HEK293 (cell line): Measurements from ENCODE around the gene KXD1.

Source experiments
- CTCF ChIA-PET: fragments of 350-600 bp; formaldehyde crosslinking; extraction: SDS; loops from one replicate; lab custom pipeline; 2021; ENCODE audit warnings: antibody characterized with exemption; lab: Yijun Ruan, JAX
- POLR2A ChIA-PET: fragments of 300-600 bp; formaldehyde crosslinking; extraction: SDS; loops from one replicate; lab custom pipeline; 2020; ENCODE audit warnings: antibody characterized with exemption, inconsistent platforms; lab: Yijun Ruan, JAX
- H3K27ac ChIP-seq: fragments of 200-500 bp; sonication (Bioruptor generic); 2 replicates; pipeline ENCODE4 v1.5.1; 2014; ENCODE audit warnings: low read depth, low read length, control low read depth, inconsistent platforms; ENCODE audit errors: extremely low read depth
- H3K36me3 ChIP-seq, 2 experiments: fragments of 200-500 bp in 1 of 2; sonication (Bioruptor generic) in 1 of 2; 1 replicate in 1 of 2; 2 replicates in 1 of 2; pipeline ENCODE4 v1.5.1; 2014 to 2017; ENCODE audit warnings: inconsistent platforms in 2 of 2, low read length in 2 of 2; ENCODE audit not compliant: control insufficient read depth in 2 of 2, insufficient read depth in 1 of 2
- H3K4me1 ChIP-seq: fragments of 200-500 bp; sonication (Bioruptor generic); 2 replicates; pipeline ENCODE4 v1.5.1; 2014; ENCODE audit warnings: mild to moderate bottlenecking, low read length, inconsistent platforms; ENCODE audit not compliant: control insufficient read depth, insufficient read depth
- H3K4me3 ChIP-seq: 2 replicates; pipeline ENCODE4 v1.5.1; 2011; ENCODE audit warnings: low read depth, mild to moderate bottlenecking, control low read depth, low read length, moderate library complexity
- H3K9me3 ChIP-seq: fragments of 200-500 bp; sonication (Bioruptor generic); 2 replicates; pipeline ENCODE4 v1.5.1; 2014; ENCODE audit warnings: low read depth, low read length, inconsistent platforms; ENCODE audit not compliant: control insufficient read depth, insufficient read depth
- KLF1 ChIP-seq: fragments of 450-650 bp; formaldehyde crosslinking; IDR thresholded peaks from 2 replicates; pipeline ENCODE4 v1.5.1; 2016; ENCODE audit warnings: missing biosample characterization, missing genetic modification characterization
- OSR2 ChIP-seq: fragments of 450-650 bp; formaldehyde crosslinking; IDR thresholded peaks from 2 replicates; pipeline ENCODE4 v1.5.1; 2016; ENCODE audit warnings: missing biosample characterization, missing genetic modification characterization
- PRDM10 ChIP-seq: fragments of 450-650 bp; formaldehyde crosslinking; IDR thresholded peaks from 2 replicates; pipeline ENCODE4 v1.5.1; 2016; ENCODE audit warnings: missing biosample characterization, missing genetic modification characterization
- TCF7L2 ChIP-seq: IDR thresholded peaks from 2 replicates; pipeline ENCODE4 v1.6.1; 2011; ENCODE audit warnings: low read depth, mild to moderate bottlenecking, inconsistent platforms, low read length, moderate library complexity, borderline replicate concordance
- ZBTB44 ChIP-seq: fragments of 450-650 bp; IDR thresholded peaks from 2 replicates; pipeline ENCODE4 v1.5.1; 2018; ENCODE audit warnings: missing biosample characterization, mild to moderate bottlenecking, missing genetic modification characterization
- ZNF132 ChIP-seq: fragments of 450-650 bp; formaldehyde crosslinking; IDR thresholded peaks from 2 replicates; pipeline ENCODE4 v1.5.1; 2017; ENCODE audit warnings: missing biosample characterization, missing genetic modification characterization, borderline replicate concordance
- ZNF16 ChIP-seq: fragments of 450-650 bp; formaldehyde crosslinking; IDR thresholded peaks from 2 replicates; pipeline ENCODE4 v1.5.1; 2016; ENCODE audit warnings: low read depth, missing biosample characterization, missing genetic modification characterization
- ZNF248 ChIP-seq: fragments of 450-650 bp; formaldehyde crosslinking; IDR thresholded peaks from 2 replicates; pipeline ENCODE4 v1.5.1; 2017; ENCODE audit warnings: missing biosample characterization, missing genetic modification characterization
- ZNF280D ChIP-seq: fragments of 450-650 bp; formaldehyde crosslinking; IDR thresholded peaks from 2 replicates; pipeline ENCODE4 v1.5.1; 2016; ENCODE audit warnings: missing biosample characterization, missing genetic modification characterization
- ZNF302 ChIP-seq: fragments of 450-650 bp; formaldehyde crosslinking; IDR thresholded peaks from 2 replicates; pipeline ENCODE4 v1.5.1; 2016; ENCODE audit warnings: missing biosample characterization, missing genetic modification characterization, low read depth
- ZNF394 ChIP-seq: fragments of 450-650 bp; formaldehyde crosslinking; IDR thresholded peaks from 2 replicates; pipeline ENCODE4 v1.5.1; 2016; ENCODE audit warnings: missing biosample characterization, missing genetic modification characterization, mild to moderate bottlenecking, moderate library complexity, borderline replicate concordance
- ZNF416 ChIP-seq: fragments of 450-650 bp; formaldehyde crosslinking; IDR thresholded peaks from 2 replicates; pipeline ENCODE4 v1.5.1; 2016; ENCODE audit warnings: missing biosample characterization, missing genetic modification characterization
- ZNF501 ChIP-seq: fragments of 450-650 bp; formaldehyde crosslinking; IDR thresholded peaks from 2 replicates; pipeline ENCODE4 v1.5.1; 2016; ENCODE audit warnings: missing biosample characterization, missing genetic modification characterization
- ZSCAN5A ChIP-seq: fragments of 450-650 bp; formaldehyde crosslinking; IDR thresholded peaks from 2 replicates; pipeline ENCODE4 v1.5.1; 2016; ENCODE audit warnings: missing biosample characterization, missing genetic modification characterization

KXD1 gene

GRCh38 chr19:18538115-18538514 lies 19.6 kb upstream of the KXD1 start:
- Histone ChIP-seq H3K4me3 (no peak overlapping the region), H3K36me3 (peaks cover 23 to 68% of the 10 kb centered on the region in 2 experiments), H3K4me1 (no peaks in the 10 kb centered on the region), H3K9me3 (no peaks in the 10 kb centered on the region), H3K27ac (no peak overlapping the region)
- CTCF ChIA-PET = no interaction called here
- TF ChIP-seq TCF7L2 (no peak), PRDM10 (tag by site-specific recombination) (no peak), ZNF132 (no peak), ZNF248 (tag by site-specific recombination) (no peak), ZNF302 (tag by site-specific recombination) (no peak), ZBTB44 (tag by site-specific recombination) (no peak), ZNF16 (tag by site-specific recombination) (no peak), ZNF394 (tag by site-specific recombination) (no peak), ZNF501 (no peak), ZNF416 (tag by site-specific recombination) (no peak), OSR2 (tag by site-specific recombination) (no peak), ZNF280D (tag by site-specific recombination) (no peak)
- TF ChIP-seq, all 188 proteins: peak for 0
- POLR2A ChIA-PET = interaction anchor here (0.6 kb wide), 2 partner anchors 15 to 67 kb away, joined by 3 to 4 read pairs; no protein-coding TSS in a partner anchor

GRCh38 chr19:18539372-18539771 lies 18.3 kb upstream of the KXD1 start:
- POLR2A ChIA-PET = interaction anchor here (0.7 kb wide), 1 partner anchor 39 kb away, joined by 3 read pairs; no protein-coding TSS in a partner anchor
- CTCF ChIA-PET = interaction anchor here (0.7 to 0.8 kb wide), 2 partner anchors 55 to 447 kb away, joined by 3 read pairs; no protein-coding TSS in a partner anchor
- TF ChIP-seq KLF1 (tag by site-specific recombination) = peak; percentile 28; the same call in 1 of the 2 replicates
- TF ChIP-seq ZSCAN5A = no peak

More at GRCh38 chr19:18539372-18539771, 18.3 kb upstream of the KXD1 start:
- Histone ChIP-seq H3K9me3 (no peaks in the 10 kb centered on the region), H3K4me1 (no peaks in the 10 kb centered on the region), H3K36me3 (peaks cover 23 to 64% of the 10 kb centered on the region in 2 experiments), H3K4me3 (no peak overlapping the region), H3K27ac (no peak overlapping the region)
